ENCODE data around the gene CCL5. TPM values are rescaled to one million over a fixed set of nuclear protein-coding genes. Genes with fewer than 3 reads are reported as not detected.

Gene CCL5
- 0.16 TPM in 1 of 2 replicates, not detected in the other for total RNA-seq

GRCh38 chr17:35879773-35880654, at the start of gene CCL5:
Gene CCL5 (minus strand): TSS chr17:35880360.

GRCh38 chr17:35868737-35869136, 11.4 kb downstream of the CCL5 start, which contains the start of gene HEATR9:
Gene HEATR9 (minus strand): TSS chr17:35868891. CDS start chr17:35868742, 149 bp downstream.

Small RNAs within 50 kb of the gene (small RNA-seq; reads per million reads assigned to genes)
- gene RF00100, result 517 reads per million, percentile 99 among the genes with 10 or more reads in this experiment

Other genes with a start within 250 kb of the CCL5 start
- gene RASL10B, start 148.7 kb downstream of the CCL5 start, total RNA-seq, result 0.85 and 0.97 TPM in 2 replicates
- gene GAS2L2, start 127.1 kb downstream of the CCL5 start, total RNA-seq, result not detected in 2 replicates
- not detected in 2 replicates for gene C17orf50, start 119.5 kb downstream of the CCL5 start, total RNA-seq
- gene MMP28, start 84.7 kb downstream of the CCL5 start, total RNA-seq, result 0.16 and 1.2 TPM in 2 replicates
- 31.9 and 44.0 TPM in 2 replicates for gene TAF15, start 70.9 kb downstream of the CCL5 start, total RNA-seq
- not detected in 2 replicates for gene HEATR9, start 11.5 kb downstream of the CCL5 start, total RNA-seq
- gene RDM1, start 50.4 kb upstream of the CCL5 start, total RNA-seq, result not detected in 2 replicates
- gene LYZL6, start 63.4 kb upstream of the CCL5 start, total RNA-seq, result not detected in 2 replicates
- not detected in 2 replicates for gene CCL16, start 101.1 kb upstream of the CCL5 start, total RNA-seq
- gene CCL14, start 106.4 kb upstream of the CCL5 start, total RNA-seq, result not detected in 2 replicates
- not detected in 2 replicates for gene CCL15, start 121.2 kb upstream of the CCL5 start, total RNA-seq
- not detected in 2 replicates for gene CCL23, start 137.6 kb upstream of the CCL5 start, total RNA-seq
- gene CCL18, start 183.9 kb upstream of the CCL5 start, total RNA-seq, result not detected in 2 replicates
- gene CCL3, start 209.8 kb upstream of the CCL5 start, total RNA-seq, result not detected in 2 replicates
- gene CCL4, start 223.5 kb upstream of the CCL5 start, total RNA-seq, result 0.32 TPM in 1 of 2 replicates, not detected in the other